ENCODE data around the gene ABCA3.

ABCA3 gene

DNA sequence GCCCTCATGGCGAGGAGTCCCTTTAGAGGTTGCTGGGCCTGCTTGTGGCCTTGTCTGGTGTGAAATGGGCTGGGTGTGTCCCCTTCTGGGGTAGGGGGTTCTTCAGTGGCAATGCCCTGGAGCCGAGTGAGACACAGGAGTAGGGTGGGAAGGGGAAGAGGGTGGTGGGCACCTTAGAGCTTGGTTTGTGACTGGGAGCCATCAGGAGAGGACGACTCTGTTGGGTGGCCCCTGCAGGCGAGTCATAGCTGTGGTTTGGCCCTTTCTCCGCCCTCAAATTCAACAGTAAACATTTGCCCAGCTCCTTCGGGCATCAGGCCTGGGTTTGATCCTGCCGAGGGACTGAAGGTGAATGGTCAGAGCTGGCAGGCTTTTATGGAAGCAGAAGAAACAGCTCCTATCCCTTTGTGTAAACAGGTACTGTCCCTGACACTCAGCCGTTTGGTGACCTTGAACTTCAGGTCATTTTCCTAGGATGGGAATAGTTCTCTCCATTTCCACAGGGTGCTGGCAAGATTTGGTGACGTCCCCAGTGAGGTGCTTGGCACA lies 114.2 kb downstream of the ABCA3 start:
- H3K4me3 ChIP-seq (replicated peaks; ENCODE audit: low read depth, low read length), result no peak overlapping the region
- TF ChIP-seq, protein P1, sequence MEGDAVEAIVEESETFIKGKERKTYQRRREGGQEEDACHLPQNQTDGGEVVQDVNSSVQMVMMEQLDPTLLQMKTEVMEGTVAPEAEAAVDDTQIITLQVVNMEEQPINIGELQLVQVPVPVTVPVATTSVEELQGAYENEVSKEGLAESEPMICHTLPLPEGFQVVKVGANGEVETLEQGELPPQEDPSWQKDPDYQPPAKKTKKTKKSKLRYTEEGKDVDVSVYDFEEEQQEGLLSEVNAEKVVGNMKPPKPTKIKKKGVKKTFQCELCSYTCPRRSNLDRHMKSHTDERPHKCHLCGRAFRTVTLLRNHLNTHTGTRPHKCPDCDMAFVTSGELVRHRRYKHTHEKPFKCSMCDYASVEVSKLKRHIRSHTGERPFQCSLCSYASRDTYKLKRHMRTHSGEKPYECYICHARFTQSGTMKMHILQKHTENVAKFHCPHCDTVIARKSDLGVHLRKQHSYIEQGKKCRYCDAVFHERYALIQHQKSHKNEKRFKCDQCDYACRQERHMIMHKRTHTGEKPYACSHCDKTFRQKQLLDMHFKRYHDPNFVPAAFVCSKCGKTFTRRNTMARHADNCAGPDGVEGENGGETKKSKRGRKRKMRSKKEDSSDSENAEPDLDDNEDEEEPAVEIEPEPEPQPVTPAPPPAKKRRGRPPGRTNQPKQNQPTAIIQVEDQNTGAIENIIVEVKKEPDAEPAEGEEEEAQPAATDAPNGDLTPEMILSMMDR (IDR thresholded peaks at IDR 0.05; ENCODE audit: low read depth, low read length, missing control alignments), result no peak
- DNase-seq (ENCODE audit: extremely low read depth, low read depth), result no peak

All from HFF-Myc (cell line).